Mesendoderm (in vitro differentiated cells): Measurements from ENCODE around the gene BMP10.

Experiments used
- DNase-seq: peaks from one replicate; pipeline ENCODE4 v3.0.0; 2013
- H2AK5ac ChIP-seq: 2 replicates; pipeline ENCODE4 v1.6.1; 2013; ENCODE audit warnings: low read length, inconsistent platforms
- H2BK120ac ChIP-seq: 2 replicates; pipeline ENCODE4 v1.6.1; 2013; ENCODE audit warnings: low read depth, mild to moderate bottlenecking, low read length, moderate library complexity, mixed read lengths
- H2BK15ac ChIP-seq: replicated peaks from 2 replicates; pipeline ENCODE4 v1.6.1; 2013; ENCODE audit warnings: low read depth, mild to moderate bottlenecking, moderate library complexity
- H2BK5ac ChIP-seq: 2 replicates; pipeline ENCODE4 v1.6.1; 2013; ENCODE audit warnings: low read length, inconsistent platforms
- H3K18ac ChIP-seq: 2 replicates; pipeline ENCODE4 v1.6.1; 2013; ENCODE audit warnings: mild to moderate bottlenecking, low read length, mixed read lengths
- H3K23ac ChIP-seq: one replicate; pipeline ENCODE4 v1.6.1; 2013; ENCODE audit warnings: low read length
- H3K27ac ChIP-seq: 2 replicates; pipeline ENCODE4 v1.5.1; 2013; ENCODE audit warnings: low read depth, mild to moderate bottlenecking, inconsistent platforms, low read length, moderate library complexity
- H3K27me3 ChIP-seq: 2 replicates; pipeline ENCODE4 v1.6.1; 2013; ENCODE audit warnings: low read length, control low read depth, mild to moderate bottlenecking, inconsistent platforms; ENCODE audit not compliant: insufficient read depth, poor library complexity
- H3K36me3 ChIP-seq: 2 replicates; pipeline ENCODE4 v1.6.1; 2013; ENCODE audit warnings: low read length, inconsistent platforms; ENCODE audit not compliant: control insufficient read depth, insufficient read depth
- H3K4ac ChIP-seq: one replicate; pipeline ENCODE4 v1.6.1; 2013; ENCODE audit warnings: low read depth, mild to moderate bottlenecking, low read length, moderate library complexity
- H3K4me1 ChIP-seq: 2 replicates; pipeline ENCODE4 v1.6.1; 2013; ENCODE audit warnings: low read depth, low read length, inconsistent platforms; ENCODE audit not compliant: control insufficient read depth
- H3K4me2 ChIP-seq: 2 replicates; pipeline ENCODE4 v1.6.1; 2013; ENCODE audit warnings: low read length
- H3K4me3 ChIP-seq: 2 replicates; pipeline ENCODE4 v1.5.1; 2013; ENCODE audit warnings: mild to moderate bottlenecking, low read length
- H3K56ac ChIP-seq: one replicate; pipeline ENCODE4 v1.6.1; 2013; ENCODE audit warnings: low read length
- H3K79me1 ChIP-seq: 2 replicates; pipeline ENCODE4 v1.6.1; 2013; ENCODE audit warnings: low read length, inconsistent platforms
- H3K79me2 ChIP-seq: 2 replicates; pipeline ENCODE4 v1.6.1; 2013; ENCODE audit warnings: mild to moderate bottlenecking, low read length; ENCODE audit not compliant: control insufficient read depth, insufficient read depth
- H3K9ac ChIP-seq: 2 replicates; pipeline ENCODE4 v1.6.1; 2013; ENCODE audit warnings: low read length, inconsistent platforms
- H4K5ac ChIP-seq: one replicate; pipeline ENCODE4 v1.6.1; 2013; ENCODE audit warnings: low read length
- H4K8ac ChIP-seq: one replicate; pipeline ENCODE4 v1.6.1; 2013; ENCODE audit warnings: low read depth, mild to moderate bottlenecking, control low read depth, low read length, moderate library complexity
- WGBS: extraction: QIAGEN DNeasy Blood & Tissue Kit; methylation state at CpG from one replicate; pipeline ENCODE4 v1.1.7; 2013; ENCODE audit warnings: low lambda C conversion rate, missing lambda C conversion rate; ENCODE audit not compliant: insufficient coverage; ENCODE audit errors: extremely low coverage; 5-methylcytosine and 5-hydroxymethylcytosine counted together

BMP10 gene

DNA sequence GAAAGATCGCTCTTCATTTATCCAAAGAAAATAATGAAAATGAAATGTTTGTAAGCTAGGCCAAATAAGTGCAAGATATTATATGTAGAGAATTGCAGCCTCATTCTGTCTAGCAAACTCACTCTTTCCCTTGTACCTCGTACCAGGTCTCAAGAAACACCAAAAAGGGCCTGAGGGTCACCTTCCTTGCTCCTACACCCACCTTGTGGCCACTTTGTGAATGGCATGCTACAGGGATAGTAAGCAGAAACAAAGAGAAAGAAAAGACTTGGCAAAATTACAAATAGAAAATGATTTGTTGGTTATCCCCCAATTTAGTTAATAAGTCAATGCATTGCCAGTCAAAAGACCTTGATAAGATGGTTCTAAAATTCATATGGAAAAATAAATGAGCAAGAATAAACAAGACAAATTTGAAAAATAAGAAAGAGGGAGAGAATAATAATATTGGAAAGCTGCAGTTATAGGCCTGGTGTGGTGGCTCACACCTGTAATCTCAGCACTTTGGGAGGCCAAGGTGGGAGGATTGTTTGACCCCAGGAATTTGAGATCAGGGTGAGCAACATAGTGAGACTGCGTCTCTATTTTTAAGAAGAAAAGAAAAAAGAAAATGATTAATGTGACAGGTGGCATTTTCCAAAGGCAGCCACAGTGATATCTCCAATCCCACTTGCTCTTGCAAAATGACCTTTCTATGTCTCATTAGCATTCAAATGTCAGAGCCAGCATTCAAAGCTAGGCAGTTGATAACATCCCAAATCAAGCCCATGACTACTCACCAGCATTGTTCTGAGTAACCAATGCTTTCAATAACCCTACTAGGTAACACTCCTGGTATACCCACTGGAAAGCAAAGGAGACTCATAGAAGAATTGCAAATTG lies 38.8 kb upstream of the BMP10 start:
- H4K8ac ChIP-seq = no peak overlapping the region
- no peak overlapping the region for H2BK15ac ChIP-seq
- H3K27me3 ChIP-seq = no peaks in the 10 kb centered on the region
- H2BK5ac ChIP-seq = no peak overlapping the region
- H3K4ac ChIP-seq = no peak overlapping the region
- H4K5ac ChIP-seq = no peak overlapping the region
- no peak overlapping the region for H3K4me2 ChIP-seq
- H3K27ac ChIP-seq = no peak overlapping the region
- H3K56ac ChIP-seq = no peak overlapping the region
- no peaks in the 10 kb centered on the region for H3K36me3 ChIP-seq
- no peak overlapping the region for H2BK120ac ChIP-seq
- peak; percentile 84 for DNase-seq
- WGBS = no CpG with 5 or more reads among the region's 3 CpGs
- H3K79me1 ChIP-seq = no peaks in the 10 kb centered on the region
- no peak overlapping the region for H3K18ac ChIP-seq
- no peak overlapping the region for H2AK5ac ChIP-seq
- no peak overlapping the region for H3K9ac ChIP-seq
- no peak overlapping the region for H3K23ac ChIP-seq
- peaks cover 9% of the 10 kb centered on the region for H3K4me1 ChIP-seq
- H3K4me3 ChIP-seq = no peak overlapping the region
- H3K79me2 ChIP-seq = no peaks in the 10 kb centered on the region

DNA sequence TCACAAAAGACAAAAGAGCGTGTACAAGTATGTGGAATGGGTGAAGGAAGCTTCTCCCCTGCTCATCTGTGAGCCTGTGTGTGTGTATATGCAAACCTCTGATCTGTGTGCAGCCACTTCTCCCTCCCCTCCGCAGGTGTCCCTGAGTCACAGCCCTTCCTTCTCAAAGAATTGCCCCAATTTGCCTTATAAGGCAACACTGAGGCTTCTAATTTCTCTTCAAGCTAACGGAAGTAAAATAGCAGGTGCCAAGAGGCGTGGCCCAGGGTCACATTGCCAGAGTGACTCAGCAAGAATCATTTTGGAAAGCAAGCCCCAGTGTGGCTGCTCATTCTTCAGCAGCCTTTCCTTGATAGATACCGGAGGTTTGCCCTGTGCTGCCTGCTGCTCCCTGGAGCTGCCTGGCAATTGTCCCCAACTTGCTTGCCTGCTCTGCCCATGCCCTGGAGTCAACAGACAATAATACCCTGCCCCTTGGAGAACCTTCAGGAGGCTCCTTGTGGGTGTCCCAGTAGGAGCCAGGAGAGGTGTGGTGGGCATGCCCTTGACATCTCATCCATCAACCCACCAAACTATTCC lies 37.3 kb upstream of the BMP10 start:
- H3K9ac ChIP-seq = no peak overlapping the region
- no CpG with 5 or more reads among the region's 5 CpGs for WGBS

DNA sequence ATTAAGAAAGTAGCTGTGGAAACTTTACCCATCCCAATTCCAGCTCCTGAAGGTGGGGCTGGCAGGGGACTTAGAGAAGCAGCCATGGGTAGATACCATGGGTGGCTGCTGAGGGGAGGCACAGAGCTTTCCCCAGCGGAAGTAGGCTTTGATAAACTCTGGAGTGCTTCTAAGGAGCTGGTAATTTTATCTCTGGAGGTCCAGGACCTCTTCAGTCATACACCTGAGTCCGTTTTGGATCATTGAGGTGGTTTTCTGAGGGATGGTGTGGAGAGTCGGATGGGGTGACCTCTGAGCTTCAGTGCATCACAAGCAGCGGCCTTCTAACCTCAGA lies 36.7 kb upstream of the BMP10 start:
- H2AK5ac ChIP-seq = no peak overlapping the region
- peaks cover 9% of the 10 kb centered on the region for H3K4me1 ChIP-seq
- no peaks in the 10 kb centered on the region for H3K27me3 ChIP-seq
- no peaks in the 10 kb centered on the region for H3K36me3 ChIP-seq
- H4K8ac ChIP-seq = no peak overlapping the region
- H3K79me1 ChIP-seq = no peaks in the 10 kb centered on the region
- no peaks in the 10 kb centered on the region for H3K79me2 ChIP-seq
- H3K4me2 ChIP-seq = no peak overlapping the region
- H4K5ac ChIP-seq = no peak overlapping the region
- H3K4ac ChIP-seq = no peak overlapping the region
- H3K4me3 ChIP-seq = no peak overlapping the region
- no peak for DNase-seq
- no peak overlapping the region for H3K56ac ChIP-seq
- peak overlapping the region; percentile 8 for H2BK120ac ChIP-seq
- no peak overlapping the region for H3K18ac ChIP-seq
- no CpG with 5 or more reads among the region's 4 CpGs for WGBS
- H3K23ac ChIP-seq = no peak overlapping the region
- no peak overlapping the region for H3K9ac ChIP-seq
- no peak overlapping the region for H2BK15ac ChIP-seq
- H2BK5ac ChIP-seq = no peak overlapping the region
- H3K27ac ChIP-seq = no peak overlapping the region

More for the DNA sequence above, 37.3 kb upstream of the BMP10 start:
- no peaks in the 10 kb centered on the region for H3K79me1 ChIP-seq
- no peak overlapping the region for H3K4me3 ChIP-seq
- no peak overlapping the region for H2BK120ac ChIP-seq
- H2AK5ac ChIP-seq = no peak overlapping the region
- peak; percentile 91 for DNase-seq
- H3K27ac ChIP-seq = no peak overlapping the region
- H2BK5ac ChIP-seq = peak overlapping the region; percentile 28
- H3K23ac ChIP-seq = no peak overlapping the region
- H3K79me2 ChIP-seq = no peaks in the 10 kb centered on the region
- no peaks in the 10 kb centered on the region for H3K36me3 ChIP-seq
- H2BK15ac ChIP-seq = no peak overlapping the region
- peak overlapping the region; percentile 10 for H3K18ac ChIP-seq
- peaks cover 9% of the 10 kb centered on the region for H3K4me1 ChIP-seq
- H3K4me2 ChIP-seq = no peak overlapping the region
- no peak overlapping the region for H4K5ac ChIP-seq
- H4K8ac ChIP-seq = no peak overlapping the region
- peak overlapping the region; percentile 10 for H3K4ac ChIP-seq
- no peaks in the 10 kb centered on the region for H3K27me3 ChIP-seq
- no peak overlapping the region for H3K56ac ChIP-seq

DNA sequence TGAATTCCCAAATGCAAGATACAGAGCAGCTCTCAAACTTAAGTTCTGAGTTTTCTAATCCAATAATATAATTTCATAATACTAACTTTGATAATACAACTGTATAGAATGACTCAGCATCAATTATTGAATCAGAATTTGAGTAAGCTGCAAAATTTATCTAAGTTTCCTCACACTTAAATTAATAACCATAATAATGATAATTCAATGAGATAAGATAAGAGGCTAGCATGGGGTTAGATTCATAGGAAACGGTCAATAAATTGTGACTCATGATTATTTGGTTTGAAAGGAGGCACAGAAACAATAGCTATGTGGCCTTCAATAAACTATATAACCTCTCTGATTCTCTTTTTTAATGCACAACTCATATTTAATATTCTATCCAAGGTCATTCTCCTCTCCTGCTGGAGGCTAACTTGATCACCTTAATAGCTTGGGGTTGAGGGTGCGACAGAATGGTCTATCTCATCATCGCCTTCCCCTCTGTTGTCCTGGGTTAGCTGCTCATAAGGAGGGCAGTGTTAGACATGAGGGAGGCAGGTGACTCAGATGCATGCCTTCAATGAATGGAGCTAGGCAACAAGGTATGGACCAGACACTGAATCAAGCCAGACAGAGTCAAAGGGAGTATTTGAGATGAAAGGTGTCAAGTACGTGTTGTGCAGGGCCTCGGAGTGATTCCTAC lies 36.2 kb upstream of the BMP10 start:
- H3K23ac ChIP-seq = no peak overlapping the region

DNA sequence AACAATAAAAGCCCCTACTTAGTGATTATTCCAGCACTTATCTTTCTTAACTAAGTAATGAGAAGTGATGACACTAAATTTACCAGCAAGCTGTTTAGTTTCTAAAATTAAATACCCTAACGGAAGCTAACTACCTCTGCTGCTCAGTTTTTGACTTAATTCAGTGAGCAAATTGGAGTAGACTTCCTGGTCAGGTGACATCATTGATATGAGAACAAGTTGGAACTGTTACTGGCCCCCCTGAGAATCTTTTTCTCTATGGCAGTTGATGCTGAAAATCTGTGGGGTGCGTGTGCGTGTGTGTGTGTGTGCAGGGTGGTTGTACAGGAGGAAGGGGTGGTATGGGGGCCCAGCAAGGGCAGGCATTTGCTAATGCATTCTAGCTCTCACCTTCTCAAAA lies 35.5 kb upstream of the BMP10 start:
- peaks cover 4% of the 10 kb centered on the region for H3K4me1 ChIP-seq
- H3K23ac ChIP-seq = no peak overlapping the region
- no peak overlapping the region for H2BK5ac ChIP-seq
- no peak overlapping the region for H2AK5ac ChIP-seq
- H3K27ac ChIP-seq = no peak overlapping the region
- H3K18ac ChIP-seq = no peak overlapping the region
- no peak overlapping the region for H2BK120ac ChIP-seq
- no peak overlapping the region for H4K8ac ChIP-seq
- H3K4me2 ChIP-seq = no peak overlapping the region
- WGBS = no CpG with 5 or more reads among the region's 3 CpGs
- no peak overlapping the region for H3K56ac ChIP-seq
- H3K27me3 ChIP-seq = no peaks in the 10 kb centered on the region
- no peak overlapping the region for H3K4me3 ChIP-seq
- H3K36me3 ChIP-seq = no peaks in the 10 kb centered on the region
- H3K79me1 ChIP-seq = no peaks in the 10 kb centered on the region
- no peak overlapping the region for H3K9ac ChIP-seq
- no peaks in the 10 kb centered on the region for H3K79me2 ChIP-seq
- no peak overlapping the region for H4K5ac ChIP-seq
- DNase-seq = no peak
- no peak overlapping the region for H3K4ac ChIP-seq
- no peak overlapping the region for H2BK15ac ChIP-seq

More for the DNA sequence above, 36.2 kb upstream of the BMP10 start:
- no peak for DNase-seq
- Histone ChIP-seq H2BK15ac (no peak overlapping the region), H3K79me1 (no peaks in the 10 kb centered on the region), H3K4me1 (peaks cover 9% of the 10 kb centered on the region), H2BK120ac (no peak overlapping the region), H3K4ac (no peak overlapping the region), H3K56ac (no peak overlapping the region), H3K9ac (no peak overlapping the region), H4K8ac (no peak overlapping the region), H3K36me3 (no peaks in the 10 kb centered on the region), H3K4me2 (no peak overlapping the region), H2BK5ac (no peak overlapping the region), H3K79me2 (no peaks in the 10 kb centered on the region), H3K27me3 (no peaks in the 10 kb centered on the region), H3K27ac (no peak overlapping the region), H4K5ac (no peak overlapping the region), H3K4me3 (no peak overlapping the region), H3K18ac (no peak overlapping the region), H2AK5ac (no peak overlapping the region)
- WGBS = no CpG with 5 or more reads among the region's 5 CpGs
